Activated CD4-positive, alpha-beta T cell treated with anti-CD3 and anti-CD28 coated beads for 48 hours (primary cell): ENCODE measurements around the gene PITPNM2.
"Not testable (repeated sequence)": the region's sequence is repeated elsewhere in the genome, so short reads cannot be mapped to it uniquely, and the experiment has no call there.

Experiments
- DNase-seq: peaks from one replicate; pipeline ENCODE4 v3.0.0-alpha.2; 2020

The PITPNM2 gene

DNA sequence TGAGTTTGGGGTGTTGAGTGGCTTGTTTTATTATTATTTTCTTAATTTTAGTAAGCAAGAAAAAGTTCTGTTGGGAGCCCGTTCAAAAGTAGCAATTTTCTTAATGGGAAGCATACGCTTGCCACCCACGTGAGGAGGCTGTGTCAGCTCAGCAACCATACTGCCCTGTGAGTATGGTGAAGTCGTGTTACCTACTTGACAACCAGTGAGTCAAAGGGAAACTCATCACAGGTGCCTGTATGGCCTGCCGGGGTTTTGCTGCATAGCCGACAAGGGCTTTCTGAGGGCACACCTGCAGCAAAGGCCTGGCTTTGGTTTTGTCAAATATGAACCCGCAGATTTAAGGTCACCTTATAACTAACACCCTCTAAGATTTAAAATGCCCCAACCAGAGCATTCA is 31.1 kb downstream of the PITPNM2 start:
- peak; percentile 69 for DNase-seq

- DNase-seq, result no peak
Measured at GRCh38 chr12:123118497-123118896, 32.4 kb downstream of the PITPNM2 start.

- DNase-seq, result no peak
Measured at GRCh38 chr12:123115409-123116121, 35.3 kb downstream of the PITPNM2 start.

- no peak for DNase-seq
Measured at GRCh38 chr12:123114304-123115083, 36.4 kb downstream of the PITPNM2 start.

- DNase-seq, result no peak
Measured at GRCh38 chr12:123113026-123113425, 37.9 kb downstream of the PITPNM2 start.

- no peak for DNase-seq
Measured at GRCh38 chr12:123111498-123112165, 39.3 kb downstream of the PITPNM2 start.

GRCh38 chr12:123109319-123109772 is 41.5 kb downstream of the PITPNM2 start:
- no peak for DNase-seq

GRCh38 chr12:123108682-123109066 is 42.2 kb downstream of the PITPNM2 start:
- no peak for DNase-seq

GRCh38 chr12:123107926-123108681 is 42.8 kb downstream of the PITPNM2 start:
- no peak for DNase-seq

DNA sequence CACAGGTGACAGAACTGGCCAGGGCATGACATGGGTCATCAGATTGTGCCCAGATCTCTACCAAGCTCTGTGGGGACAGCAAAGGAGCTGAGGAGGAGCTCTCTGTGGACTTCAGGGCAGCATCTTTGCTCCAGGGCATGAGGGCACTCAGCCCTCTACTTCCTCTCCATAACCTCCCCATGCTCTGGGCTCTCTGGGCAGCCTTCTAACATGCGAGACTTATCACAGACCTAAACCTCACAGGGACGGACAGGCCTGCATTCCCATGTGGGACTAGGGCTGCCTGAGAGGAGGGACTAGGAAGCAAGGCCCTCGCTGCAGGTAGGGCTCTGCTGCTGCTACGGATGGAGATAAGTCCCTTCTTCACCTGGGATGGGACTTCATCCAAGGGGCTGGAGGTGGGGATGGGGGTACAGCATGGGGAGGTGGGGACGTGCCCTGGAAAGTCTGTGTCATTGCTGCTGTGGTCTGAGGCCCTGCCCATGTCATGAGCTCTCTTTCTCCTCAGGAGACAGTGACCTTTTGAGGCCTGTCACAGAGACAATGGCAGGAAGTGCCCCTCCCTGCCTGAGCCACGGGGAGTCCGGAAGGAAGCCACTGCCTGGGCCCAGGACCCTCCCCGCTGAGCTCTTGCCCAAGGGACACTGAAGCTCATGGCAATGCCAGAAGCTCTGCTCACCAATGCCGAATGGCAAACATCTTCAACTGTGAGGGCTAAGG is 44.1 kb downstream of the PITPNM2 start:
- peak; percentile 70 for DNase-seq

GRCh38 chr12:123105211-123105826 is 45.6 kb downstream of the PITPNM2 start:
- no peak for DNase-seq

- DNase-seq, result no peak
Measured at GRCh38 chr12:123104809-123105208, 46.1 kb downstream of the PITPNM2 start.

GRCh38 chr12:123104094-123104493 is 46.8 kb downstream of the PITPNM2 start:
- not testable (repeated sequence) for DNase-seq

- no peak for DNase-seq
Measured at GRCh38 chr12:123102781-123103503, 47.9 kb downstream of the PITPNM2 start.

- DNase-seq, result no peak
Measured at GRCh38 chr12:123102366-123102765, 48.5 kb downstream of the PITPNM2 start.

GRCh38 chr12:123101526-123101925 is 49.4 kb downstream of the PITPNM2 start:
- no peak for DNase-seq
